H1 (cell line): ENCODE measurements around the gene COL20A1. TPM values are rescaled to one million over a fixed set of nuclear protein-coding genes. Genes with fewer than 3 reads are reported as not detected.

ENCODE experiments used
- CTCF ChIA-PET: fragments of 300-600 bp; sonication (Branson Sonifier 250); formaldehyde crosslinking; loops from one replicate; lab custom pipeline; 2021; ENCODE audit not compliant: partially characterized antibody; lab: Charles Lee
- POLR2A ChIA-PET: fragments of 300-600 bp; sonication (Branson Sonifier 250); formaldehyde crosslinking; loops from one replicate; lab custom pipeline; 2021; ENCODE audit warnings: inconsistent platforms; ENCODE audit not compliant: partially characterized antibody; lab: Charles Lee
- DNase-seq, 2 experiments: peaks; one replicate each; pipeline versions ENCODE4 v3.0.0 to v3.0.0-alpha.2; 2010 to 2022; ENCODE audit warnings: low spot score in 2 of 2, low read depth in 1 of 2, mixed read lengths in 1 of 2
- FAIRE-seq: peaks from 2 replicates; lab custom pipeline; 2011; peaks lifted over from hg19 to GRCh38; lab: Jason Lieb, UNC
- H2AFZ ChIP-seq: 2 replicates; pipeline ENCODE4 v1.8.1; 2012; ENCODE audit warnings: low read length, inconsistent platforms
- H2AK5ac ChIP-seq: 2 replicates; pipeline ENCODE4 v1.6.1; 2013; ENCODE audit warnings: low read depth, low read length
- H2BK120ac ChIP-seq: replicated peaks from 2 replicates; pipeline ENCODE3; 2013; ENCODE audit warnings: low read depth, low read length, inconsistent platforms
- H2BK12ac ChIP-seq: 2 replicates; pipeline ENCODE4 v1.6.1; 2013; ENCODE audit warnings: low read depth, low read length
- H2BK15ac ChIP-seq: 2 replicates; pipeline ENCODE4 v1.6.1; 2013; ENCODE audit warnings: low read length
- H2BK20ac ChIP-seq: 2 replicates; pipeline ENCODE4 v1.6.1; 2013; ENCODE audit warnings: low read length
- H2BK5ac ChIP-seq: 2 replicates; pipeline ENCODE4 v1.6.1; 2013; ENCODE audit warnings: low read depth, low read length
- H3K14ac ChIP-seq: 2 replicates; pipeline ENCODE4 v1.6.1; 2013; ENCODE audit warnings: inconsistent platforms; ENCODE audit not compliant: insufficient read length
- H3K18ac ChIP-seq: 2 replicates; pipeline ENCODE4 v1.6.1; 2013; ENCODE audit warnings: low read length; ENCODE audit errors: extremely low read depth
- H3K23ac ChIP-seq: 2 replicates; pipeline ENCODE4 v1.6.1; 2013; ENCODE audit warnings: inconsistent platforms; ENCODE audit not compliant: insufficient read length
- H3K23me2 ChIP-seq: 2 replicates; pipeline ENCODE4 v1.6.1; 2013; ENCODE audit warnings: low read depth, low read length
- H3K27ac ChIP-seq: 2 replicates; pipeline ENCODE4 v1.6.1; 2011; ENCODE audit warnings: low read depth, low read length, inconsistent platforms
- H3K27me3 ChIP-seq, 4 experiments: replicated peaks in 1 of 4; 1 replicate in 1 of 4; 2 replicates in 3 of 4; pipeline versions ENCODE4 v1.6.1 to v1.8.1; 2011 to 2013; ENCODE audit warnings: low read length in 3 of 4, mild to moderate bottlenecking in 3 of 4, inconsistent platforms in 2 of 4, mixed read lengths in 2 of 4, moderate library complexity in 1 of 4; ENCODE audit not compliant: control insufficient read depth in 3 of 4, insufficient read depth in 3 of 4; ENCODE audit errors: extremely low read depth in 1 of 4
- H3K36me3 ChIP-seq, 4 experiments: 2 replicates each; pipeline versions ENCODE4 v1.6.1 to v1.8.1; 2011 to 2013; ENCODE audit warnings: mild to moderate bottlenecking in 4 of 4, low read length in 3 of 4, moderate library complexity in 2 of 4, control low read depth in 1 of 4, inconsistent platforms in 1 of 4; ENCODE audit not compliant: insufficient read depth in 4 of 4, control insufficient read depth in 2 of 4
- H3K4ac ChIP-seq: replicated peaks from 2 replicates; pipeline ENCODE3; 2013; ENCODE audit warnings: low read length, low read depth, mixed read lengths, inconsistent platforms; ENCODE audit not compliant: insufficient read length
- H3K4me1 ChIP-seq, 4 experiments: replicated peaks in 1 of 4; 1 replicate in 1 of 4; 2 replicates in 3 of 4; pipeline versions ENCODE4 v1.6.1 to v1.8.1; 2011 to 2013; ENCODE audit warnings: low read length in 3 of 4, inconsistent platforms in 2 of 4, mixed read lengths in 1 of 4; ENCODE audit not compliant: insufficient read depth in 4 of 4, control insufficient read depth in 3 of 4
- H3K4me2 ChIP-seq, 2 experiments: 2 replicates each; pipeline versions ENCODE4 v1.6.1 to v1.8.1; 2011 to 2013; ENCODE audit warnings: low read depth in 2 of 2, low read length in 2 of 2, control low read depth in 1 of 2, inconsistent platforms in 1 of 2, mild to moderate bottlenecking in 1 of 2; ENCODE audit not compliant: insufficient read depth in 1 of 2
- H3K4me3 ChIP-seq, 4 experiments: fragments of 200-600, 300-600 bp in 1 of 4; sonication (generic), shearing (Covaris generic), sonication (Bioruptor Twin) in 1 of 4; 2 replicates each; pipeline versions ENCODE4 v1.5.1 to v1.8.1; 2011 to 2016; ENCODE audit warnings: low read length in 4 of 4, low read depth in 3 of 4, control low read depth in 2 of 4, inconsistent platforms in 2 of 4, mild to moderate bottlenecking in 2 of 4, mixed read lengths in 1 of 4, moderate library complexity in 1 of 4; ENCODE audit not compliant: insufficient read depth in 2 of 4; ENCODE audit errors: extremely low read depth in 1 of 4
- H3K56ac ChIP-seq: replicated peaks from 2 replicates; pipeline ENCODE3; 2013; ENCODE audit warnings: low read depth, mild to moderate bottlenecking, mixed read lengths, low read length, inconsistent platforms; ENCODE audit not compliant: insufficient read length
- H3K79me1 ChIP-seq: 2 replicates; pipeline ENCODE4 v1.6.1; 2013; ENCODE audit warnings: low read depth, low read length, control low read depth
- H3K79me2 ChIP-seq, 2 experiments: 2 replicates each; pipeline versions ENCODE4 v1.6.1 to v1.8.1; 2012 to 2013; ENCODE audit warnings: low read length in 2 of 2, mild to moderate bottlenecking in 2 of 2, inconsistent platforms in 1 of 2; ENCODE audit not compliant: insufficient read depth in 2 of 2, control insufficient read depth in 1 of 2
- H3K9ac ChIP-seq, 4 experiments: replicated peaks in 1 of 4; 1 replicate in 1 of 4; 2 replicates in 3 of 4; pipeline versions ENCODE4 v1.6.1 to v1.8.1; 2011 to 2013; ENCODE audit warnings: low read depth in 3 of 4, low read length in 3 of 4, control low read depth in 2 of 4, mild to moderate bottlenecking in 2 of 4, moderate library complexity in 2 of 4, inconsistent platforms in 1 of 4; ENCODE audit errors: extremely low read depth in 1 of 4
- H3K9me3 ChIP-seq, 2 experiments: 2 replicates each; pipeline versions ENCODE4 v1.6.1 to v1.8.1; 2012 to 2013; ENCODE audit warnings: mild to moderate bottlenecking in 2 of 2, moderate library complexity in 2 of 2, control low read depth in 1 of 2, inconsistent platforms in 1 of 2, low read depth in 1 of 2, low read length in 1 of 2, mixed read lengths in 1 of 2; ENCODE audit not compliant: insufficient read depth in 2 of 2
- H4K20me1 ChIP-seq, 2 experiments: replicated peaks in 1 of 2; 2 replicates each; pipeline versions ENCODE3 to v1.8.1; 2011 to 2013; ENCODE audit warnings: inconsistent platforms in 2 of 2, low read length in 2 of 2, mild to moderate bottlenecking in 1 of 2; ENCODE audit not compliant: insufficient read depth in 2 of 2, control insufficient read depth in 1 of 2
- H4K5ac ChIP-seq: 2 replicates; pipeline ENCODE4 v1.6.1; 2013; ENCODE audit warnings: low read length, low read depth, mixed read lengths, inconsistent platforms; ENCODE audit not compliant: insufficient read length
- H4K8ac ChIP-seq: 2 replicates; pipeline ENCODE4 v1.8.0; 2013; ENCODE audit warnings: mild to moderate bottlenecking, moderate library complexity, low read length, inconsistent platforms; ENCODE audit not compliant: insufficient read depth; ENCODE audit errors: extremely low read depth
- H4K91ac ChIP-seq: replicated peaks from 2 replicates; pipeline ENCODE3; 2013; ENCODE audit warnings: low read length, mixed read lengths, inconsistent platforms; ENCODE audit not compliant: insufficient read length
- CHD1 ChIP-seq: IDR thresholded peaks from 2 replicates; pipeline ENCODE4 v1.6.1; 2012; ENCODE audit warnings: low read depth, low read length, improper control_type of control experiment
- CHD2 ChIP-seq: IDR thresholded peaks from 2 replicates; pipeline ENCODE4 v1.6.1; 2012; ENCODE audit warnings: low read length, improper control_type of control experiment
- CREB1 ChIP-seq: IDR thresholded peaks from 2 replicates; pipeline ENCODE4 v1.6.1; 2012; ENCODE audit warnings: inconsistent platforms
- GABPA ChIP-seq: IDR thresholded peaks from 2 replicates; pipeline ENCODE4 v1.6.1; 2011; ENCODE audit warnings: mild to moderate bottlenecking, low read length, moderate library complexity, borderline replicate concordance; ENCODE audit not compliant: insufficient read depth
- GTF2F1 ChIP-seq: IDR thresholded peaks from 2 replicates; pipeline ENCODE4 v1.6.1; 2012; ENCODE audit warnings: low read depth, low read length, improper control_type of control experiment, borderline replicate concordance
- PHF8 ChIP-seq: fragments of 200-600 bp; sonication (generic); conservative IDR thresholded peaks from 2 replicates; pipeline ENCODE4 v1.7.1; 2012; ENCODE audit warnings: low read depth, mild to moderate bottlenecking, inconsistent platforms, low read length, moderate library complexity
- RFX5 ChIP-seq: IDR thresholded peaks from 2 replicates; pipeline ENCODE4 v1.6.1; 2011; ENCODE audit warnings: low read depth, low read length, improper control_type of control experiment, borderline replicate concordance
- SIX5 ChIP-seq: IDR thresholded peaks from 2 replicates; pipeline ENCODE4 v1.6.1; 2011; ENCODE audit warnings: mild to moderate bottlenecking, low read depth, low read length
- TBP ChIP-seq: IDR thresholded peaks from 2 replicates; pipeline ENCODE4 v1.6.1; 2011; ENCODE audit warnings: low read depth, low read length, improper control_type of control experiment
- TCF12 ChIP-seq: IDR thresholded peaks from 2 replicates; pipeline ENCODE4 v1.6.1; 2011; ENCODE audit warnings: low read depth, mild to moderate bottlenecking, low read length
- TEAD4 ChIP-seq: IDR thresholded peaks from 2 replicates; pipeline ENCODE4 v1.6.1; 2012; ENCODE audit warnings: low read depth, low read length, inconsistent platforms, mixed read lengths
- WGBS, 2 experiments: shearing (Covaris generic) in 1 of 2; methylation state at CpG; one replicate each; pipeline versions ENCODE4 v1.1.6 to v1.1.7; 2013 to 2015; ENCODE audit warnings: low lambda C conversion rate in 2 of 2, mixed read lengths in 2 of 2, inconsistent platforms in 1 of 2, low coverage in 1 of 2, missing lambda C conversion rate in 1 of 2; ENCODE audit not compliant: insufficient replicate concordance in 2 of 2, insufficient coverage in 1 of 2, insufficient read length in 1 of 2; ENCODE audit errors: extremely low coverage in 1 of 2, missing lambda C conversion rate in 1 of 2; 5-methylcytosine and 5-hydroxymethylcytosine counted together
- polyA plus RNA-seq, 7 experiments: library from polyadenylated mRNA; depleted of rRNA in 3 of 7; stranded (reverse) in 5 of 7; unstranded in 2 of 7; fragments of >200 nt in 5 of 7; fragments of 200-250 nt in 2 of 7; gene quantifications; 1 replicate in 5 of 7; 2 replicates in 1 of 7; 4 replicates in 1 of 7; pipeline versions ENCODE4 v1.2.1 to v1.2.3, GENCODE V29; 2011 to 2013; ENCODE audit warnings: missing spikeins in 2 of 7, mixed read lengths in 2 of 7
- total RNA-seq: library from RNA; stranded (reverse); fragmentation: NEBNext Ultra II Directional; extraction: Animal tissue kit (Norgen Biotek cat#: 25700); gene quantifications from 2 replicates; pipeline ENCODE4 v1.2.1, GENCODE V29; 2021

The COL20A1 gene
- total and polyA plus RNA-seq, 2 of the 8 experiments (the other 6 are each of a cell fraction or from before 2014, with no cell fraction given), result 0.19 to 0.21 TPM

DNA sequence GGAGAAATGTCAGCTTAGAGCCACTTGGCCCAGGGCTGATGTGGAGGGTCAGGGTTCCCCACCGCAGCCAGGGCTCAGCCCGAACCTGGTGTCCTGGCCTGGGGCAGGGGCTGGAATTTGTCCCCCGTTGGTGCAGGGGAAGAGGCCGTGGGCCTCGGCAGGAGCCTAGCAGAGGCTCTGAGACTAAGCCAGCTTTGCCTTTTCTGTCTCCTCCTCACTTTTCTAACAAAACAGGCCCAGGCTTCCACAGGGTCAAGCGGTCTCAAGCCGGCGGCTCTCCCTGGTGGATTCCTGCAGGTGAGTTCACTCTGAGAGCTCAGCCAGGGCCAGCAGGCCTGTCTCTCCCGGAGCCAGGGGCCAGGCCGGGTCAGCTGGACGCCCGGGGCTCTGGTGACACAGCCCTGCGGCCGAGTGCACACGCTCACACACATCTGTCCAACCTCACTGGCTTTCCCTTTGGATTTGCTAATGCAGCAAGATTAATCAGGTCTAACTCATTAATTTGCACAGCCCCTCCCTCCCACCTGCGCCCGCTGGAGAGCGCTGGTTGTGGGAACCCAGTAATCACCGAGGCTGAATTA is 71.1 kb downstream of the COL20A1 start:
- Histone ChIP-seq H3K23me2 (peaks cover 11% of the 10 kb centered on the region; the same call in 1 of the 2 replicates), H2BK20ac (no peak overlapping the region), H4K5ac (no peak overlapping the region), H3K14ac (no peak overlapping the region), H3K23ac (no peak overlapping the region), H3K27ac (no peak overlapping the region), H2AFZ (no peak overlapping the region), H4K20me1 (no peaks in the 10 kb centered on the region), H3K9me3 (no peaks in the 10 kb centered on the region), H4K91ac (no peak overlapping the region), H2BK15ac (no peak overlapping the region), H2BK120ac (no peak overlapping the region), H4K8ac (no peak overlapping the region), H2AK5ac (no peak overlapping the region), H2BK12ac (no peak overlapping the region; the same call in 1 of the 2 replicates), H3K4me2 (no peak overlapping the region), H3K36me3 (no peaks in the 10 kb centered on the region), H2BK5ac (no peak overlapping the region), H3K18ac (no peak overlapping the region), H3K56ac (no peak overlapping the region), H3K27me3 (peaks cover 0 to 29% (median 18%) of the 10 kb centered on the region in 4 experiments; a peak in 6 of 7 replicates), H3K4ac (no peak overlapping the region), H3K4me3 (no peak overlapping the region), H3K79me1 (no peaks in the 10 kb centered on the region), H3K4me1 (peaks cover 0 to 21% (median 15%) of the 10 kb centered on the region in 4 experiments; a peak in 6 of 7 replicates), H3K79me2 (no peaks in the 10 kb centered on the region), H3K9ac (no peak overlapping the region)
- no peak for TF ChIP-seq TEAD4
- no peak for TF ChIP-seq TCF12
- no peak for TF ChIP-seq PHF8
- no peak for TF ChIP-seq RFX5
- no peak for TF ChIP-seq CREB1
- no peak for TF ChIP-seq SIX5
- TF ChIP-seq CHD1, result no peak
- no peak for TF ChIP-seq CHD2
- no peak for TF ChIP-seq GABPA
- no peak for TF ChIP-seq GTF2F1
- no peak for TF ChIP-seq TBP
- 83% methylated on average over 15 of the region's 19 CpGs; no CpG with 5 or more reads in 1 of the 2 experiments for WGBS, 2 experiments
- ChIA-PET POLR2A (interaction anchor here (1.6 kb wide), 1 partner anchor 68 kb away, joined by 7 read pairs; no protein-coding TSS in a partner anchor), CTCF (interaction anchor here (0.8 to 8.1 kb wide), 7 partner anchors 11 to 64 kb away, joined by 3 to 85 read pairs (median 3); no protein-coding TSS in a partner anchor)
- DNase-seq, result no peak
- no peak for FAIRE-seq
